BJ (cell line): Measurements from ENCODE around the gene GPAM. TPM values are rescaled to one million over a fixed set of nuclear protein-coding genes. Genes with fewer than 3 reads are reported as not detected.

ENCODE experiments used
- CTCF ChIA-PET: fragments of 350-600 bp; formaldehyde crosslinking; extraction: SDS; loops from one replicate; lab custom pipeline; 2021; ENCODE audit warnings: antibody characterized with exemption, inconsistent platforms; lab: Yijun Ruan, JAX
- POLR2A ChIA-PET: fragments of 300-600 bp; sonication (Branson Sonifier 250); formaldehyde crosslinking; extraction: SDS; loops from one replicate; lab custom pipeline; 2021; ENCODE audit warnings: antibody characterized with exemption; lab: Charles Lee
- DNase-seq: peaks from one replicate; pipeline ENCODE4 v3.0.0-alpha.2; 2011; ENCODE audit warnings: low read depth
- H3K27me3 ChIP-seq: 2 replicates; pipeline ENCODE4 v1.6.0; 2011; ENCODE audit warnings: low read length; ENCODE audit not compliant: control insufficient read depth, insufficient read depth
- H3K36me3 ChIP-seq: 2 replicates; pipeline ENCODE4 v1.5.1; 2011; ENCODE audit warnings: low read length; ENCODE audit not compliant: control insufficient read depth, insufficient read depth
- H3K4me3 ChIP-seq: 2 replicates; pipeline ENCODE4 v1.5.1; 2011; ENCODE audit warnings: low read depth, mild to moderate bottlenecking, control low read depth, low read length
- polyA plus RNA-seq: library from polyadenylated mRNA; depleted of rRNA; stranded (reverse); fragments of >200 nt; gene quantifications from 2 replicates; pipeline ENCODE4 v1.2.3, GENCODE V29; 2011
- TF ChIP-seq, protein P1 (sequence below): IDR thresholded peaks from 2 replicates; pipeline ENCODE4 v1.5.1; 2011; ENCODE audit warnings: low read depth, mild to moderate bottlenecking, control low read depth, inconsistent platforms, low read length, moderate library complexity; ENCODE audit not compliant: insufficient read depth

Gene GPAM
- polyA plus RNA-seq, 1 experiment: 4.5 TPM

GRCh38 chr10:112175409-112175808, 8.2 kb downstream of the GPAM start:
- no peaks in the 10 kb centered on the region; the same call in 1 of the 2 replicates for H3K36me3 ChIP-seq
- H3K27me3 ChIP-seq: no peaks in the 10 kb centered on the region
- TF ChIP-seq, protein P1, sequence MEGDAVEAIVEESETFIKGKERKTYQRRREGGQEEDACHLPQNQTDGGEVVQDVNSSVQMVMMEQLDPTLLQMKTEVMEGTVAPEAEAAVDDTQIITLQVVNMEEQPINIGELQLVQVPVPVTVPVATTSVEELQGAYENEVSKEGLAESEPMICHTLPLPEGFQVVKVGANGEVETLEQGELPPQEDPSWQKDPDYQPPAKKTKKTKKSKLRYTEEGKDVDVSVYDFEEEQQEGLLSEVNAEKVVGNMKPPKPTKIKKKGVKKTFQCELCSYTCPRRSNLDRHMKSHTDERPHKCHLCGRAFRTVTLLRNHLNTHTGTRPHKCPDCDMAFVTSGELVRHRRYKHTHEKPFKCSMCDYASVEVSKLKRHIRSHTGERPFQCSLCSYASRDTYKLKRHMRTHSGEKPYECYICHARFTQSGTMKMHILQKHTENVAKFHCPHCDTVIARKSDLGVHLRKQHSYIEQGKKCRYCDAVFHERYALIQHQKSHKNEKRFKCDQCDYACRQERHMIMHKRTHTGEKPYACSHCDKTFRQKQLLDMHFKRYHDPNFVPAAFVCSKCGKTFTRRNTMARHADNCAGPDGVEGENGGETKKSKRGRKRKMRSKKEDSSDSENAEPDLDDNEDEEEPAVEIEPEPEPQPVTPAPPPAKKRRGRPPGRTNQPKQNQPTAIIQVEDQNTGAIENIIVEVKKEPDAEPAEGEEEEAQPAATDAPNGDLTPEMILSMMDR: no peak
- ChIA-PET POLR2A (no interaction called here), CTCF (interaction anchor here (1.3 kb wide), 1 partner anchor 132 kb away, joined by 5 read pairs; no protein-coding TSS in a partner anchor)
- DNase-seq: no peak
- no peak overlapping the region for H3K4me3 ChIP-seq

DNA sequence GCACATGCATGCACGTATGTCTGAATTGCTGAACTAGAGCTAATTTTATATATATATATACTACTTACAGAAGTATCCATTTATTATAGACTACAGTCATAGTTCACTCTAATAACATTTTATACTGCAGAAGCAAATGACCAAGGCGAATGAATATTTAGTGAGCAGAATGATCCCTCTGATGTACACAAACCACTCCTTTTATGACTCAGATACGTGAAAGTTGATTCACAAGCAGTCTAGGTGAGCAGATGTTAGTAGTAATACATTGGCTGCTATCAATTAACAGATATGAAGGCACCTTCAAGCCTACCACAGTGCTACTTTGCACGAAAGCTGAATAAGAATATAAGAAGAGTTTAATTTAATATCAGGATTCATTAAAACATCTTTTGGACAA, 10.4 kb downstream of the GPAM start:
- TF ChIP-seq, protein P1: no peak
- DNase-seq: no peak
- H3K36me3 ChIP-seq: no peaks in the 10 kb centered on the region; the same call in 1 of the 2 replicates
- no peaks in the 10 kb centered on the region for H3K27me3 ChIP-seq
- CTCF ChIA-PET: interaction anchor here (1.3 to 6.3 kb wide), 2 partner anchors 35 to 134 kb away, joined by 4 to 37 read pairs; no protein-coding TSS in a partner anchor
- H3K4me3 ChIP-seq: no peak overlapping the region
- POLR2A ChIA-PET: no interaction called here

- ChIA-PET CTCF (interaction anchor here (1.0 to 6.3 kb wide), 3 partner anchors 15 to 139 kb away, joined by 3 to 37 read pairs (median 4); partner anchors contain the start of gene GPAM), POLR2A (no interaction called here)
- Histone ChIP-seq H3K36me3 (no peaks in the 10 kb centered on the region; the same call in 1 of the 2 replicates), H3K4me3 (no peak overlapping the region), H3K27me3 (no peaks in the 10 kb centered on the region)
- TF ChIP-seq, protein P1: no peak
- DNase-seq: no peak
These were observed 14.8 kb downstream of the GPAM start for GRCh38 chr10:112168733-112169132.

- no peak for DNase-seq
- no peak overlapping the region for H3K4me3 ChIP-seq
- H3K36me3 ChIP-seq: peaks cover 3% of the 10 kb centered on the region
- ChIA-PET CTCF (interaction anchor here (1.3 to 1.4 kb wide), 2 partner anchors 141 to 149 kb away, joined by 3 read pairs; no protein-coding TSS in a partner anchor), POLR2A (no interaction called here)
- TF ChIP-seq, protein P1: no peak
- no peaks in the 10 kb centered on the region for H3K27me3 ChIP-seq
These were observed 16.8 kb downstream of the GPAM start for GRCh38 chr10:112166800-112167199.

DNA sequence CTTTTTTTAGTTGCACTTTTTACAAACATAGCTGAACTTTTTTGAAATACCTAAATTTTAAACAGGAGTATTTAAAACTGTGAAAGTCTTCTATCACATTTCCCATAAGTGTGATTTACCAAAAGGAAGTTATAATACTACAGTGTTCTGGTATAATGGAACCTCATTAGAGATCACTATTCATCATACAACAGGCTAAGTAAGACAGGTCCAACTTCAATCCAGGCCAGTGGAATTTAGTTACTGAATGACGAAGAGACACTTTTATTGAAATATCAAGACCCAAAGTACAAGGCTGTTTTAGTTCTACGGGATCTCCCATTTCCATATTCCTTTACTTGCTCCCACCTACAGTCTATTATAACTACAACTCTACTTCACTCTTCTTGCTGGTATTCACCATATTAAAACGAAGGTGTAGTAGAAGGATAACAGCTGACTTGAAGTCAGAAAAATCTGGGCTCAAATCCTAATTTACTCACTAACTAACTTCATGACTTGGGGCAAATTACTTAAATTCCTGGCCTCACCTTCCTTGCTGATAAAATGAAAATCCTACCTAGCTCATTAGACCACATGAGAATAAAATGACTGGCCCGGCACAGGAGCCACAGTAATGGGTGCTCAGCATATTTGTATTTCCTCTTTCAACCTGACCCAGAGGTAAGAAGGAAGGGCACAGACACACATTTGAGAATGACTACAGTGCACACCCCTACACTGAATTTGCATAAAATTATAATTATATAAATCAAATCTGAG, 21.6 kb downstream of the GPAM start:
- no peak for DNase-seq
- ChIA-PET CTCF (interaction anchor here (1.0 to 3.5 kb wide), 6 partner anchors 9 to 147 kb away, joined by 3 to 17 read pairs (median 6); no protein-coding TSS in a partner anchor), POLR2A (no interaction called here)

More for the DNA sequence above, 21.6 kb downstream of the GPAM start:
- no peaks in the 10 kb centered on the region for H3K27me3 ChIP-seq
- H3K4me3 ChIP-seq: no peak overlapping the region
- TF ChIP-seq, protein P1: no peak
- peaks cover 11% of the 10 kb centered on the region for H3K36me3 ChIP-seq
